ENCODE results near the gene CHCHD3.
"Not testable (repeated sequence)": the region's sequence is repeated elsewhere in the genome, so short reads cannot be mapped to it uniquely, and the experiment has no call there.

CHCHD3 gene

GRCh38 chr7:133003052-133003910 is 78.6 kb downstream of the CHCHD3 start:
- DNase-seq (ENCODE audit: low read depth): no peak

GRCh38 chr7:133001727-133002126 is 80.2 kb downstream of the CHCHD3 start:
- no peak for DNase-seq (ENCODE audit: low read depth)

GRCh38 chr7:132999845-133000244 is 82.0 kb downstream of the CHCHD3 start:
- DNase-seq (ENCODE audit: low read depth): no peak

- DNase-seq (ENCODE audit: low read depth): peak; percentile 1
Measured at GRCh38 chr7:132998763-132999162, 83.1 kb downstream of the CHCHD3 start.

- no peak for DNase-seq (ENCODE audit: low read depth)
Measured at GRCh38 chr7:132997505-132997904, 84.4 kb downstream of the CHCHD3 start.

- no peak for DNase-seq (ENCODE audit: low read depth)
Measured at GRCh38 chr7:132996581-132997242, 85.2 kb downstream of the CHCHD3 start.

GRCh38 chr7:132993377-132994013 is 88.4 kb downstream of the CHCHD3 start:
- DNase-seq (ENCODE audit: low read depth): no peak

- no peak for DNase-seq (ENCODE audit: low read depth)
Measured at GRCh38 chr7:132991615-132992587, 90.0 kb downstream of the CHCHD3 start.

- DNase-seq (ENCODE audit: low read depth): no peak
Measured at GRCh38 chr7:132988117-132988516, 93.8 kb downstream of the CHCHD3 start.

- DNase-seq (ENCODE audit: low read depth): no peak
Measured at GRCh38 chr7:132980402-132980801, 101.5 kb downstream of the CHCHD3 start.

- DNase-seq (ENCODE audit: low read depth): no peak
Measured at GRCh38 chr7:132979524-132979923, 102.4 kb downstream of the CHCHD3 start.

GRCh38 chr7:132977234-132977633 is 104.7 kb downstream of the CHCHD3 start:
- no peak for DNase-seq (ENCODE audit: low read depth)

- DNase-seq (ENCODE audit: low read depth): no peak
Measured at GRCh38 chr7:132972745-132973144, 109.1 kb downstream of the CHCHD3 start.

- no peak for DNase-seq (ENCODE audit: low read depth)
Measured at GRCh38 chr7:132970257-132970656, 111.6 kb downstream of the CHCHD3 start.

- no peak for DNase-seq (ENCODE audit: low read depth)
Measured at GRCh38 chr7:132969520-132969919, 112.4 kb downstream of the CHCHD3 start.

GRCh38 chr7:132967470-132967848 is 114.4 kb downstream of the CHCHD3 start:
- not testable (repeated sequence) for DNase-seq (ENCODE audit: low read depth)

GRCh38 chr7:132966754-132967469 is 115.0 kb downstream of the CHCHD3 start:
- DNase-seq (ENCODE audit: low read depth): no peak

GRCh38 chr7:132965951-132966350 is 115.9 kb downstream of the CHCHD3 start:
- DNase-seq (ENCODE audit: low read depth): no peak

- DNase-seq (ENCODE audit: low read depth): no peak
Measured at GRCh38 chr7:132964876-132965275, 117.0 kb downstream of the CHCHD3 start.

GRCh38 chr7:132959891-132960290 is 122.0 kb downstream of the CHCHD3 start:
- DNase-seq (ENCODE audit: low read depth): no peak

GRCh38 chr7:132956556-132956955 is 125.3 kb downstream of the CHCHD3 start:
- DNase-seq (ENCODE audit: low read depth): no peak
